Left ventricle myocardium inferior (tissue), 1 donor: ENCODE measurements around the gene SRA1. TPM values are rescaled to one million over a fixed set of nuclear protein-coding genes. Genes with fewer than 3 reads are reported as not detected.

Source experiments
- DNase-seq: peaks from one replicate; pipeline ENCODE4 v3.0.0-alpha.2; 2020
- H3K27ac ChIP-seq: fragments of 200-600 bp; replicated peaks from 2 replicates; pipeline ENCODE4 v1.8.0; 2021
- H3K27me3 ChIP-seq: fragments of 200-600 bp; 2 replicates; pipeline ENCODE4 v1.8.0; 2021; ENCODE audit warnings: low read depth
- H3K36me3 ChIP-seq: fragments of 200-600 bp; 2 replicates; pipeline ENCODE4 v1.8.0; 2021
- H3K4me1 ChIP-seq: fragments of 200-600 bp; 2 replicates; pipeline ENCODE4 v1.8.0; 2021
- H3K4me3 ChIP-seq: fragments of 200-600 bp; 2 replicates; pipeline ENCODE4 v1.8.0; 2021; ENCODE audit warnings: mild to moderate bottlenecking, moderate library complexity
- H3K9me3 ChIP-seq: fragments of 200-600 bp; replicated peaks from 2 replicates; pipeline ENCODE4 v1.8.0; 2021
- CTCF ChIP-seq: fragments of 200-600 bp; IDR thresholded peaks from 2 replicates; pipeline ENCODE4 v1.8.0; 2021; ENCODE audit warnings: antibody characterized with exemption, mild to moderate bottlenecking, borderline replicate concordance
- intact Hi-C: fragments of 100-400 bp; cut with micrococcal nuclease; formaldehyde crosslinking; loops from one replicate; pipeline ENCODE4 v1.11.0; 2022
- total RNA-seq: library from RNA; stranded (reverse); fragmentation: NEBNext Ultra II Directional; extraction: Animal tissue kit (Norgen Biotek cat#: 25700); gene quantifications from one replicate; pipeline ENCODE4 v1.2.1, GENCODE V29; 2021
- donor health status: DM: no; HTN: yes; CAD: no; lungs with severe emphysema.

SRA1 gene
- total RNA-seq, 1 donor from 2014 or later = 28.6 TPM

- Histone ChIP-seq H3K4me3 (no peak overlapping the region), H3K9me3 (no peaks in the 10 kb centered on the region), H3K4me1 (peaks cover 74% of the 10 kb centered on the region), H3K36me3 (peaks cover 39% of the 10 kb centered on the region), H3K27ac (peak overlapping the region; percentile 97), H3K27me3 (no peaks in the 10 kb centered on the region)
- no peak for DNase-seq
- intact Hi-C loops = no loop called here
- TF ChIP-seq CTCF = no peak
These were observed 6.9 kb downstream of the SRA1 start for GRCh38 chr5:140550147-140551079.

- intact Hi-C loops = loop anchor here (10.0 kb wide), 1 partner anchor 95 kb away; the partner anchor contains the start of genes IK and NDUFA2
- TF ChIP-seq CTCF = no peak
- H3K27me3 ChIP-seq = no peaks in the 10 kb centered on the region
- peaks cover 46% of the 10 kb centered on the region for H3K36me3 ChIP-seq
- H3K9me3 ChIP-seq = no peaks in the 10 kb centered on the region
- peak overlapping the region; percentile 97 for H3K27ac ChIP-seq
- H3K4me1 ChIP-seq = peaks cover 65% of the 10 kb centered on the region
- no peak for DNase-seq
- H3K4me3 ChIP-seq = no peak overlapping the region
These were observed 7.8 kb downstream of the SRA1 start for GRCh38 chr5:140549237-140550144.

GRCh38 chr5:140548791-140549190 lies 8.5 kb downstream of the SRA1 start:
- peaks cover 52% of the 10 kb centered on the region for H3K36me3 ChIP-seq
- H3K9me3 ChIP-seq = no peaks in the 10 kb centered on the region
- no peak for TF ChIP-seq CTCF
- H3K4me3 ChIP-seq = peak overlapping the region; percentile 70
- intact Hi-C loops = loop anchor here (10.0 kb wide), 1 partner anchor 96 kb away; the partner anchor contains the start of genes IK and NDUFA2
- peak overlapping the region; percentile 97 for H3K27ac ChIP-seq
- no peak for DNase-seq
- H3K4me1 ChIP-seq = peaks cover 58% of the 10 kb centered on the region
- no peaks in the 10 kb centered on the region for H3K27me3 ChIP-seq

GRCh38 chr5:140548300-140548688 lies 9.0 kb downstream of the SRA1 start:
- intact Hi-C loops = loop anchor here (10.0 kb wide), 1 partner anchor 97 kb away; the partner anchor contains the start of genes IK and NDUFA2

More at GRCh38 chr5:140548300-140548688, 9.0 kb downstream of the SRA1 start:
- peaks cover 53% of the 10 kb centered on the region for H3K36me3 ChIP-seq
- H3K9me3 ChIP-seq = no peaks in the 10 kb centered on the region
- no peaks in the 10 kb centered on the region for H3K27me3 ChIP-seq
- peaks cover 53% of the 10 kb centered on the region for H3K4me1 ChIP-seq
- peak overlapping the region; percentile 70 for H3K4me3 ChIP-seq
- DNase-seq = no peak
- TF ChIP-seq CTCF = no peak
- peak overlapping the region; percentile 97 for H3K27ac ChIP-seq
